Anterior cingulate cortex (tissue), 58 donors: ENCODE data around the gene PLA2G3.

Experiments used
- DNase-seq, 58 donors: peaks; one replicate each; lab custom pipeline; 2025; lab: John Stamatoyannopoulos, UW

Gene PLA2G3

DNA sequence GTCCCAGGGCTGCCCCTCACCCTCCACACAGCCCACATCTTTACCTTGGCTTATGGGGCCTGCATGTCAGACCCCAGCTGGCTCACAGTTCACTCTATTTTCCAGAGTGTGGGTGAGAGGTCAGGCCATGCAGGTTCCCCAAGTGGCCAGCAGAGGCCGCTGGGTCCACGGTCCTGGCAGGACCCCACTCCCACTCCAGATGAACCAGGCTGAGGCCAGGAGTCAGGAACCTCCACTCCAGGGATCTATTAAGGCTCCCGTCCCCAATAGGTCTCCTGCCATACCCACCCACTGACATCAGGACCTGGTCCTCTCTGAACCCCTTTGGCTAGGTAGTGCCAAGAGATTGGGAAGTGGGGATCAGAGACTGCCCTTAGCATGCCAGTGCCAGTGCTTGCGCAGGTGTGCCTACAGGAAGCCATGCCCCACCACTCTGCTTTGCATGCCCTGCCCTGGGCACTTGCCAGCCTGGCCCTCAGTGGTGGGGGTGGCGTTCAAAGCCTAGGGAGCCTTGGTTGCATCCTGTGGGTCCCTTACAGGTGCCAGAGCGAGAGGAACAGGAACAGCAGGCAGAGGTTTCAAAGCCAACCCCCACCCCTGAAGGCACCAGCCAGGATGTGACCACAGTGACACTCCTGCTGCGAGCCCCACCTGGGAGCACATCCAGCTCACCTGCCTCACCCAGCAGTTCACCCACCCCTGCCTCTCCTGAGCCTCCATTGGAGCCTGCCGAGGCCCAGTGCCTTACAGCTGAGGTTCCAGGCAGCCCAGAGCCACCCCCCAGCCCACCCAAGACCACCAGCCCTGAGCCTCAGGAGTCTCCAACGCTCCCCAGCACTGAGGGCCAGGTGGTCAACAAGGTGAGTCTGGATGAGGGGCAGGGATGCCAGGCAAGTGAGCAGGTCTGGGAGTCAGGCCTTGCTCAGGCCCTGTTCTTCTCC lies 50.9 kb downstream of the PLA2G3 start:
- DNase-seq, result peak in 32 of 58 donors; percentile 7 to 52 (median 28)

DNA sequence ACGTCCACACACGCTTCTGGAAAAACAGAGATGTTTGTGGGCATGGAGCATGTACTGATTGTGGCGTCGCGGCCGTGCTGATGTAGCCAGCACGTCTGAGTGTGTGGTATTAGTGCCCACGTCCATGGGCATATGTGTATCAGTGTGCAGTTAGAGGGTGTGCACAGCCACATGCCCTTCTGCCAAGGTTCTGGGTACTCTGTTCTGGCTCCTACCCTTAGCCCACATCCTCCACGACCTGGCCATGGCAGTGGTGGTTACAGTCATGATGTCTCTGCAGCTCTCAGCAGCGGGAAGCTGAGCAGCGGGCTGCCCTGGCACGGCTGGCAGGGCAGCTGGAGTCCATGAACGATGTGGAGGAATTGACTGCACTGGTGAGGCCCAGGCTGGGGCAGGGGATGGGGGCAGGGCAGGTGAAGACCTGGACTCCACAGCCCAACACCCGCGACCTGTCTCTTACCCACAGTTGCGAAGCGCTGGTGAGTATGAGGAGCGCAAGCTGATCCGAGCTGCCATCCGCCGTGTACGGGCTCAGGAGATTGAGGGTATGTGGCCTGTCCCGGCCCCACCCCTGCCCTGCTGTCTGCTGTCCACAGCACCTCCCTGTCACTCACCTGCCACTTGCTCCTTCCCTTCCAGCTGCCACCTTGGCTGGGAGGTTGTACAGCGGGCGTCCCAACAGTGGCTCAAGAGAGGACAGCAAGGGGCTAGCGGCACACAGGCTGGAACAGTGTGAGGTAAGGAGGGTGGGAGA lies 51.9 kb downstream of the PLA2G3 start:
- no peak for DNase-seq

DNA sequence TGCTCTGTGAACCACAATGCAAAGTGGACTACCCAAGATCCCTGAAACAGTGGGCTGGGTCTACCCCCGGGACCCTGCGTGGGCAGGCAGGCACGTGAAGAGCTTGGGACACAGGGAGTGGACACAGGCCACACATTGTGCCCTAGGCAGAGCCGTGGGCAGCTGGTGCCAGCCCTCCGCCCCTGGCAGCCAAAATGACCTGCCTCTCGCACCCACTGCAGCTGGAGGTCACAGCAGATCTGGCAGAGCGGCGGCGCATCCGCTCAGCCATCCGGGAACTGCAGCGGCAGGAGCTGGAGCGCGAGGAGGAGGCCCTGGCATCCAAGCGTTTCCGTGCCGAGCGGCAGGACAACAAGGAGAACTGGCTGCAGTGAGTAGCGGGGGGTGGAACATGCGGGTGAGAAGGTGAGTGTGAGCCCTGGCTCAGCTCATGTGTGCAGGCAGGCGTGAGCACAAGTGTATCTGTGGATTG lies 52.5 kb downstream of the PLA2G3 start:
- no peak for DNase-seq

DNA sequence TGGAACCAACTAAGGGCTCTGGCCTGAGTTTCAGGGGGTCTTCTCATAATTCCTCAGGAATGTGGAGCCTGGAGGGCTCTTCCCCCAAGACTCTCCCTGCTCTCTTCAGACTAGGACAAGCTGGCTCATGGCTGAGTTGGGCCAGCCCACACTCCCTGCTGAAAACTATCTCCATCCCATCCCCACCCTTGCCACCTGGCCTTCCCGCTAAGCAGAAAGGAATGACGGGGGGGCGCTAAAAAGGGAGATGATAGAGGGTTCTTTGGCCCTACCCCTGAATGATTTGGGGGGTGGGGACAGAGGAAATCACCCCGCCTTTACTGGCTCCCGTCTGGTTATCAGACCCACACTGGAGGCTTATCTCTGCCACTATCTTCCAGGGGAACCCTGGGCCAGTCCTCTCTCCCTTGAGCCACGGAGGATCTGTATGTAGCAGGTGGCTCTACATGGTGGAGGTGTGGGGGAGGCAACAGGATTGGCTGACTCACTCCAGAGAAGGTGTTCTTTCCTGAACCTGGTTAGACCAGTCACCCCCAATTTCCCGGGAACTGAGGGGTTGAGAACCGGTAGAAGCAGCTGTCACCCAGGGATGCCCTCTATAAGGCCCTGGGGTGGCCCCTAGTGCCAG lies 53.5 kb downstream of the PLA2G3 start:
- no peak for DNase-seq

DNA sequence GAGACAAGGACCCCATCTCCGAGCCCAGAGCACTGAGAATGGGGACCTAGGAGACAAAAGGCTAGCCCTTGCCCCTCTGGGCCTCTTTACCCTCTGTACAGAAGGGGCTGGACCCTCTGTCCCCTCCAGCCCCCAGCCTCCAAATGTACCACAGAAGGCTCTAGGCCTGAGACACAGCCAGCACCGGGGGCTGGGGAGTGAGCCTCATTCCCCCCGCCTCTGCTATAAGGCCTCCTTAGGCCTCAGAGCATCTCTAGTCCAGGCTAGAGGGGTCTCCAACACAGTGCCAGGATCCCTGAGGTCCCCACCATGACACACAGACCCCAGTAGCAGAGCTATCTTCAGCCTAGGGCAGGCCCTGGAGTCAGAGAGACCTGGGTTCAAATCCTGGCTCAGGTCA lies 54.4 kb downstream of the PLA2G3 start:
- DNase-seq, result no peak

DNA sequence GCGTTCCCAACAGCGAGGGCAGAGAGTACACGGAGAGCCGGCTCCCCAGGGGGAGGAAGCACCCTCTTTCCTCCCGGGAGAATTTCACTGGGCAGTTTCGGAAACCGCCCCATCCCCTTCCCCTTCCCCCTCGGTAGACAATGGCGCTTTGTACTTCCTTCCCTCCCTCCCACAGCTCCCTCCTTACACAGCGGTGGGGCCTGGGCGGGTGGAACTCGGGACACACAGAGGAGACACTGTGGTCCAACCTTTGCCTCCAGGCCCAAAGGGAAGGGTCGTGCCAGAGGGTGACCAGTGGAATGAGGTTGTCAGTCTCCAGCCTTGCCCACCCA lies 54.8 kb downstream of the PLA2G3 start:
- peak in 45 of 58 donors; percentile 45 to 84 (median 70) for DNase-seq

DNA sequence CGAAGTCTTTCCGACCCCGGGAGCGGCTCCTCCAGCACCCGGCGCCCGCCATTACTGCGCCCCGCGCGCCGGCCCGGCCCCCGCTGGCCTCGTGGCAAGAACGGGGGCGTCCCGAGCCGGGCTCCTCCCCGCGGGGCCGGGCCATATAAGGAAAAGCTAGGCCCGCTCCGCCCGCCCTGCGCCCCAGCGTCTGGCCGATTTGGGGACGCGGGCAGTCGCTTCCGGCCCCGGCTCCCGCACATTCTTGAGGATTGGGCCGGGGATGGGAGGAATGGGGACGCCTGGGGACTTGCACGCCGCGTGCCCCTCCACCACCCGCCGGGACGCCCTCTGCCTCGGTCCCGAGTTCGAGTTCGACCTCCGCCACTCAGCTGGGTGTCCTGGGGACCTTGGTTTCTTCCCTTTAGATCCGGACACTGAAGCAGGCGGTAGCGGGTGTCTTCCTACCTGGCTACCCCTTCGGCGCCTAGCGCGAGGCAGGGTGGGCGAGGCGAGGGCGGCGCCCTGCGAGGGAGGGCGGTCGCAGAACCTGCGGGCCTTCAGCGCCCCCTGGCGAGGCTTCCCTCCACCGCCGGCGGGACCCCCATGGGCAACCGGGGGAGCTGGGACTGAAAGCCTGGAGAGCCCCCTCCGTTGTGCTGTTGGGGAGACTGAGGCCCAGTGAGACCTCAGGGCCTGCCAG lies 55.4 kb downstream of the PLA2G3 start:
- DNase-seq, result peak in 55 of 58 donors; percentile 49 to 85 (median 73)
